NCI-H82 (cell line): Measurements from ENCODE around the gene ERAP2.

ENCODE experiments used
- DNase-seq: peaks from one replicate; lab custom pipeline; 2025; lab: John Stamatoyannopoulos, UW

The ERAP2 gene

DNA sequence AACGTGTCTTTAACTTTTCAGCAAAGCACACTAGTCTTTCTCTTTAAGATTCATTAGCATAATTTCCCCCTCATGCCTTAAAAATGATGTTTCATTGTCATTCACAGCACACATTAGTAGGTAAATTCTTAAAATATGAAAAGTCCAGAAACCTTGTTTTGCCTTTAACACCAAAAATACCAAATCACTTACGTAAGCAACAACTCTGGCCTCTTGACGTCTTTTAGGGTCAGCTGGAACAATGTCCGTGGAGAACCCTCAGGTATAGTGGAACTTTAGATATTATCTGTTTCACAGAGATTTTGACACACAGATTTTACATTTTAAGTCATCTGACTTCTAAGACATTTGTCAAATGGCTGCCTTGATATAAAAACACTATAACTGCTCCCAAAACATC is 90.5 kb downstream of the ERAP2 start:
- no peak for DNase-seq

DNA sequence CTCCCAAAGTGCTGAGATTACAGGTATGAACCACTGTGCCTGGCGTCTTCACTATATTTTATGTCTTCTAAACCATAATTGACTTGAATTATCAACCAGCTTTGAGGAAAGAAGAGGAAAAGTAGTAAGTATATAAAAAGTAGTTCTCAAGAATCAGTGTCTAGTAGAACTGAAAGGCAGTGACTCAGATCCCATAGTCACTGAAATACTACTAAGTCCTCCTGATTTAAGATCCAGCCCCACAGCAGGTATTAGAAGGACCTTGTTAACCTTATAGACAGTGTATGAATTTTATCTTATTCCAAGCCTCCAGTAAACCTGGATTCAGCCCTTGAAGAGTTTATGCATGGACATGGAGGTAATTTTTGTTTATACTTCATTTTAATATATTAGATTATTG is 91.1 kb downstream of the ERAP2 start:
- DNase-seq: no peak

DNA sequence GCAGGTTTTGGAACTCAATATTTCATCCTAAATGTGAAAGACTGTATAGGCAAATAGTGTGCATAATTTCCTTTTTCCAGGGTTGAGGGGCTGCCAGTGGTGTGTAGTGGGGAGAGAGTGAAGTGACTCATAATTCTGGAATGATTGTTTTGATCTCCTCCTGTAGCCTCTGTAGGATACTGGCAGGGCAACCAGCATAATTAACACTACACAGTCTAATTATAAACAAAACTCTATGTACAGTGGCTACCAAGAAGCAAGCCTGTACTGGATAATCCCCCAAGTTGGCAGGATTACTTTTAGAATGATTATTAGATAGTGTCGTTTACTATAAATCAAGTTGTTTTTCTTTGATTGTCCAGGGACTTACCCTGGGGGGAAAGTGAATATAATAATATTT is 91.8 kb downstream of the ERAP2 start:
- peak; percentile 52 for DNase-seq

DNA sequence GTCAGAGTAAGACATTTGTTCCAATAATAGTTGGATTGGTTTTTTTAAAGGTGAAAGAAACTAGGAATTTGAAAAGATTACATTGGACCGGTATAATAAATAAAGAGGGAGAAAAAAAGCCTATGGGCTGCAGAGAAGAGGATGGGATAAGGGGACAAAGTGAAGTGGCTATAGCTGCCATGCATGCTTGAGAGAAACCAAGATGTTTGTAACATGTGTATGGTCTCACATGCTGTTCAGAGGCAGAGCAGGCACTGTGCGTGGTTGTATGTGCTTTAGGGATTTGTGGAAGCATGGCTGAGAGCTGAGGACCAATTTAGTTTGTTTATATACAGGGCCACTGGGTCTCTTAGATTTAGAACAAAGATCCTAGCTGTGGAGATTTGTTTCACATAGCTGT is 92.3 kb downstream of the ERAP2 start:
- peak; percentile 76 for DNase-seq
